Measurements from ENCODE around the gene CLASP2. TPM values are rescaled to one million over a fixed set of nuclear protein-coding genes. Genes with fewer than 3 reads are reported as not detected.
A peak's percentile ranks its signal among the peaks of the same experiment; 100 is the strongest.

CLASP2 gene
- total RNA-seq (2012; rRNA removed) (42.5 and 49.1 TPM in 2 replicates), polyA plus RNA-seq (2012; rRNA removed) (8.0 and 11.9 TPM in 2 replicates), Bru-seq, nascent RNA (percentile 68 among the genes with signal in this experiment), BruChase-seq, experiment 1, labeled RNA remaining after a 6-hour chase (percentile 62 among the genes with signal in this experiment), BruChase-seq, experiment 2, labeled RNA remaining after a 2-hour chase (percentile 64 among the genes with signal in this experiment)
- polyA plus RNA-seq (2012; cell fraction: cytosol; rRNA removed), result 4.5 and 7.0 TPM in 2 replicates
- polyA plus RNA-seq (2012; cell fraction: nucleus; rRNA removed; ENCODE audit: low replicate concordance), result 4.7 and 24.3 TPM in 2 replicates
- long read RNA-seq, partial matches to known transcripts, result 12 of 26 reads
- long read RNA-seq, other reads (novel, unspliced or antisense), result 14 of 26 reads

GRCh38 chr3:33717866-33718594 is at the start of gene CLASP2:
Gene CLASP2 (minus strand): TSS chr3:33718254. CDS start chr3:33718002, 252 bp downstream.
- H3K18ac ChIP-seq (ENCODE audit: low read depth, low read length), result peak within 1 kb of the TSS; percentile 96
- H4K91ac ChIP-seq (ENCODE audit: insufficient read depth, low read depth, low read length), result peak within 1 kb of the TSS; percentile 60
- 0% methylated on average over 28 of the region's 68 CpGs; no CpG with 5 or more reads in 1 of the 2 experiments for WGBS, 2 experiments (ENCODE audit: extremely low coverage in 2 of 2, insufficient read length in 1 of 2)
- no peak within 1 kb of the TSS; the same call in 1 of the 2 replicates for H2AK5ac ChIP-seq (ENCODE audit: low read depth, low read length)
- peaks cover 4% of the 10 kb centered on the region for H3K4me1 ChIP-seq (ENCODE audit: control insufficient read depth, insufficient read depth, low read length)
- H4K8ac ChIP-seq (ENCODE audit: low read depth in 2 of 2, low read length in 2 of 2), result peak within 1 kb of the TSS; percentile 45 to 90
- peak within 1 kb of the TSS; percentile 9; the same call in 1 of the 3 replicates for H2BK15ac ChIP-seq (ENCODE audit: low read depth, low read length)
- peak within 1 kb of the TSS; percentile 28 for H3K14ac ChIP-seq (replicated peaks; ENCODE audit: low read depth, low read length)
- BruUV-seq (replicated peaks), result no TSS peak
- H3K56ac ChIP-seq (ENCODE audit: extremely low read depth, insufficient read depth, low read length), result peak within 1 kb of the TSS; percentile 77
- peak; percentile 86 for DNase-seq
- H3K23ac ChIP-seq (ENCODE audit: low read depth, low read length), result peak within 1 kb of the TSS; percentile 88; the same call in 1 of the 2 replicates
- peak within 1 kb of the TSS; percentile 91 for H3K27ac ChIP-seq (ENCODE audit: insufficient read depth, low read length)
- peak within 1 kb of the TSS; percentile 27 for H3K4ac ChIP-seq (ENCODE audit: low read depth, low read length)
- H3K4me3 ChIP-seq (ENCODE audit: insufficient read depth, low read depth, low read length), result peak within 1 kb of the TSS; percentile 99
- no peaks in the 10 kb centered on the region for H3K9me1 ChIP-seq (ENCODE audit: insufficient read depth, low read length)
- no peaks in the 10 kb centered on the region for H3K9me3 ChIP-seq (ENCODE audit: control insufficient read depth, insufficient read depth, low read length)
- peak within 1 kb of the TSS; percentile 68 for H2BK120ac ChIP-seq (ENCODE audit: low read depth, low read length)
- CTCF ChIA-PET, result no interaction called here
- no peaks in the 10 kb centered on the region for H3K36me3 ChIP-seq (ENCODE audit: control insufficient read depth, insufficient read depth, low read length)
- POLR2A ChIA-PET (ENCODE audit: unreplicated experiment), result no interaction called here
- dilution Hi-C loops (cut with HindIII; ENCODE audit: low sequenced_read_pairs, unreplicated experiment), result no loop called here
- H2BK5ac ChIP-seq (ENCODE audit: low read depth, low read length, poor library complexity, severe bottlenecking), result peak within 1 kb of the TSS; percentile 82
- peak; percentile 95 for ATAC-seq (ENCODE audit: low read depth)
- TF ChIP-seq RCOR1 (IDR thresholded peaks at IDR 0.05; ENCODE audit: insufficient replicate concordance, low read length) (no peak), POLR2A (IDR thresholded peaks at IDR 0.05; ENCODE audit: low read depth, low read length) (peak; percentile 69), MXI1 (IDR thresholded peaks at IDR 0.05; ENCODE audit: borderline replicate concordance, low read depth, low read length) (peak; percentile 60; the same call in 1 of the 2 replicates), CEBPB (IDR thresholded peaks at IDR 0.05; ENCODE audit: low read depth, low read length) (no peak), MAZ (IDR thresholded peaks at IDR 0.05; ENCODE audit: borderline replicate concordance, low read depth, low read length) (peak; percentile 8; the same call in 1 of the 2 replicates)
- in situ Hi-C loops (cut with MboI; ENCODE audit: low sequenced_read_pairs), result loop anchor here (5.0 to 10.0 kb wide), 2 partner anchors 81 to 323 kb away; no protein-coding TSS in a partner anchor
- peak within 1 kb of the TSS; percentile 100 for H3K4me2 ChIP-seq (ENCODE audit: low read depth, low read length)
- H4K20me1 ChIP-seq (ENCODE audit: insufficient read depth, low read length), result no peaks in the 10 kb centered on the region; the same call in 1 of the 2 replicates
- peak within 1 kb of the TSS; percentile 98 for H4K5ac ChIP-seq (ENCODE audit: low read depth, low read length)
- H2AK9ac ChIP-seq (replicated peaks; ENCODE audit: low read depth, low read length, poor library complexity), result peak within 1 kb of the TSS; percentile 66
- peaks cover 9 to 32% of the 10 kb centered on the region in 2 experiments; a peak in 3 of 4 replicates for H3K79me1 ChIP-seq (ENCODE audit: low read depth in 1 of 2, low read length in 2 of 2)
- peak within 1 kb of the TSS; percentile 96 for H2AFZ ChIP-seq (replicated peaks; ENCODE audit: low read length, poor library complexity)
- no peaks in the 10 kb centered on the region for H3K27me3 ChIP-seq (ENCODE audit: control insufficient read depth, insufficient read depth, low read length)
- H2BK20ac ChIP-seq (ENCODE audit: low read depth, low read length), result no peak within 1 kb of the TSS; the same call in 1 of the 2 replicates
- intact Hi-C loops (cut with micrococcal nuclease), result loop anchor here (2.0 to 10.0 kb wide), 5 partner anchors 59 to 606 kb away; partner anchors contain the start of gene CRTAP
- H3K9ac ChIP-seq (ENCODE audit: low read depth, low read length), result peak within 1 kb of the TSS; percentile 92

Measured in IMR-90 (cell line).